ENCODE measurements around the gene YWHAH.

YWHAH gene

GRCh38 chr22:31983911-31984656 lies 39.7 kb downstream of the YWHAH start:
- DNase-seq: no peak

GRCh38 chr22:31987218-31987617 lies 42.9 kb downstream of the YWHAH start:
- no peak for DNase-seq
- ATAC-seq: no peak

More at GRCh38 chr22:31983911-31984656, 39.7 kb downstream of the YWHAH start:
- ATAC-seq: no peak

GRCh38 chr22:31991102-31991839 lies 46.9 kb downstream of the YWHAH start:
- no peak for ATAC-seq
- DNase-seq: no peak

GRCh38 chr22:31995046-31995445 lies 50.7 kb downstream of the YWHAH start:
- no peak for ATAC-seq

GRCh38 chr22:31995807-31996206 lies 51.5 kb downstream of the YWHAH start:
- DNase-seq (no peak), ATAC-seq (no peak)

More at GRCh38 chr22:31995046-31995445, 50.7 kb downstream of the YWHAH start:
- DNase-seq: no peak

GRCh38 chr22:31998784-31999385 lies 54.5 kb downstream of the YWHAH start:
- ATAC-seq (no peak), DNase-seq (no peak)

- no peak for DNase-seq
- ATAC-seq: no peak
Measured at GRCh38 chr22:32000181-32000580, 55.8 kb downstream of the YWHAH start.

- no peak for DNase-seq
- ATAC-seq: no peak
Measured at GRCh38 chr22:32005453-32005852, 61.1 kb downstream of the YWHAH start.
